Neural crest cell (in vitro differentiated cells): ENCODE measurements around the gene GPHN. TPM values are rescaled to one million over a fixed set of nuclear protein-coding genes. Genes with fewer than 3 reads are reported as not detected.

Experiments used
- DNase-seq: peaks from one replicate; pipeline ENCODE4 v3.0.0; 2021; ENCODE audit warnings: low read depth, mixed read lengths, low spot score
- H3K27ac Mint-ChIP-seq: one replicate; pipeline ENCODE4 v1.8.0; 2021; ENCODE audit warnings: mild to moderate bottlenecking, mixed read lengths; ENCODE audit not compliant: unreplicated experiment
- H3K27me3 Mint-ChIP-seq: 2 replicates; pipeline ENCODE4 v1.8.0; 2021; ENCODE audit warnings: low read depth, mild to moderate bottlenecking, mixed read lengths
- H3K36me3 Mint-ChIP-seq: 2 replicates; pipeline ENCODE4 v1.8.0; 2021; ENCODE audit warnings: low read depth, mild to moderate bottlenecking, mixed read lengths
- H3K4me1 Mint-ChIP-seq: 2 replicates; pipeline ENCODE4 v1.8.0; 2021; ENCODE audit warnings: mixed read lengths
- H3K4me3 Mint-ChIP-seq: one replicate; pipeline ENCODE4 v1.8.0; 2021; ENCODE audit warnings: mild to moderate bottlenecking, mixed read lengths
- H3K9me3 Mint-ChIP-seq: 2 replicates; pipeline ENCODE4 v1.8.0; 2021; ENCODE audit warnings: mixed read lengths
- total RNA-seq: library from RNA; stranded (reverse); gene quantifications from 2 replicates; pipeline ENCODE4 v1.2.1, GENCODE V29; 2021
- TF ChIP-seq, protein P1 (sequence below): fragments of 200-600 bp; sonication (generic); conservative IDR thresholded peaks from 2 replicates; pipeline ENCODE4 v1.5.0; 2021; ENCODE audit warnings: antibody characterized with exemption, mild to moderate bottlenecking

GPHN gene
- total RNA-seq, 1 donor from 2014 or later, result 43.5 TPM

DNA sequence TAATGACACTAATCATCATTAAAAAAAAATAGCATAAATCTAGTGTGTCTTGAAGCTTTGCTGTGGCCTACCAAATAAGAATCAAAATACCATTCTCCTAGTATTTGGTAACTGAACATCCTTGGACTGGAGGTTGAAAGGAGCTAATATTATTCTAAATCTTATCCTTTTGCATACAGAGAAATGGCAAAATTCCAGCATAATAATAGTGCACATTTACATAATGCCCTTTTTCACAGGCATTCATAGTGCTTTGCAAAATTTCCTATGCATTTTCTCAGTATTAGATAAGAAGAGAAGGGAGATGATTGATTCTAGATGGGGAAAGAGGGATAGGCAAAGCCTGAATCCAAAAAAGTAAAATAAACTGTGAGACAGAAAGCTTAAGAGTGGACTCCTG lies 35.7 kb upstream of the GPHN start:
- H3K9me3 Mint-ChIP-seq, result peaks cover 21% of the 10 kb centered on the region
- no peaks in the 10 kb centered on the region for H3K27me3 Mint-ChIP-seq
- no peaks in the 10 kb centered on the region for H3K4me1 Mint-ChIP-seq
- TF ChIP-seq, protein P1, sequence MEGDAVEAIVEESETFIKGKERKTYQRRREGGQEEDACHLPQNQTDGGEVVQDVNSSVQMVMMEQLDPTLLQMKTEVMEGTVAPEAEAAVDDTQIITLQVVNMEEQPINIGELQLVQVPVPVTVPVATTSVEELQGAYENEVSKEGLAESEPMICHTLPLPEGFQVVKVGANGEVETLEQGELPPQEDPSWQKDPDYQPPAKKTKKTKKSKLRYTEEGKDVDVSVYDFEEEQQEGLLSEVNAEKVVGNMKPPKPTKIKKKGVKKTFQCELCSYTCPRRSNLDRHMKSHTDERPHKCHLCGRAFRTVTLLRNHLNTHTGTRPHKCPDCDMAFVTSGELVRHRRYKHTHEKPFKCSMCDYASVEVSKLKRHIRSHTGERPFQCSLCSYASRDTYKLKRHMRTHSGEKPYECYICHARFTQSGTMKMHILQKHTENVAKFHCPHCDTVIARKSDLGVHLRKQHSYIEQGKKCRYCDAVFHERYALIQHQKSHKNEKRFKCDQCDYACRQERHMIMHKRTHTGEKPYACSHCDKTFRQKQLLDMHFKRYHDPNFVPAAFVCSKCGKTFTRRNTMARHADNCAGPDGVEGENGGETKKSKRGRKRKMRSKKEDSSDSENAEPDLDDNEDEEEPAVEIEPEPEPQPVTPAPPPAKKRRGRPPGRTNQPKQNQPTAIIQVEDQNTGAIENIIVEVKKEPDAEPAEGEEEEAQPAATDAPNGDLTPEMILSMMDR, result no peak
- H3K36me3 Mint-ChIP-seq, result peaks cover 20% of the 10 kb centered on the region
- H3K4me3 Mint-ChIP-seq, result no peak overlapping the region
- no peak for DNase-seq
- H3K27ac Mint-ChIP-seq, result no peak overlapping the region

DNA sequence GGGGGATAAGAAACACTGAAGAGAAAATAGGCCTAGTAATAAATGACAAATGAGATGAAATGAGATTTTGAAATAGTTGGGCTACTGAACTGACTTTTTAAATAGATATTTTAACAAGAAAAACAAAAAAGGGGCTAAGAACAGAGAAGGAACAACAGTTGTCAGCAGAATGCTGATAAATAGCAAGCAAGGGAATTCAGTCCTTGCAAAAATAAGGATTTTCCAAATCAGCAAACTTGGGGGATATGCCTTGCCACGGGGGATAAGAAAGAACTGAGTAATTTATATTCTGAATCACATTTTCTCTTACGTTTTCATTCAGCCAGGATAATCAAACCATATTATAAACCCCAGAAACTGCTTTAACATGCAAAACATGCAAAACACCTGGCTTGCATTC lies 34.7 kb upstream of the GPHN start:
- H3K9me3 Mint-ChIP-seq, result peaks cover 19% of the 10 kb centered on the region
- no peaks in the 10 kb centered on the region for H3K27me3 Mint-ChIP-seq
- no peak for DNase-seq
- no peaks in the 10 kb centered on the region for H3K4me1 Mint-ChIP-seq
- TF ChIP-seq, protein P1, result no peak
- no peak overlapping the region for H3K27ac Mint-ChIP-seq
- no peak overlapping the region for H3K4me3 Mint-ChIP-seq
- peaks cover 20% of the 10 kb centered on the region for H3K36me3 Mint-ChIP-seq

DNA sequence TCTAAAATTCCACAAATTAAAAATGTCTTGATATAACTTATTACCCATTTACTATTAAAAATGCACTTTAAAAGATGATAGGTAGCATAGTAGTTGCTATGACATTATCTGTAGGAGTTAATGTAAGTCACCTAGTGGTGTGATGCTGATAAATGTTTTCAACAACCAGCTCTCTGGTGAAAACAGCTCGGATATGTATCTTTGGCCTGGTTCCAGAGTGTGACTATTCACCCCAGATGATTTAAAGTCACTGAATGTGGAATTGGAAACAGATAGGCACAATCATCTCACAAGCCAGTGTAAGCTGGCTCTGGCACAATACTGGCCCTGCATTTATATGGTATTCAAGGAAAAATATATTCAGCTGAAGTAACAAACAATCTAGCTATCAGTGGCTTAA lies 31.0 kb upstream of the GPHN start:
- TF ChIP-seq, protein P1, result no peak
- H3K4me3 Mint-ChIP-seq, result no peak overlapping the region
- peaks cover 10% of the 10 kb centered on the region for H3K36me3 Mint-ChIP-seq
- peaks cover 8% of the 10 kb centered on the region for H3K9me3 Mint-ChIP-seq
- H3K27me3 Mint-ChIP-seq, result no peaks in the 10 kb centered on the region
- DNase-seq, result no peak
- no peak overlapping the region for H3K27ac Mint-ChIP-seq
- no peaks in the 10 kb centered on the region for H3K4me1 Mint-ChIP-seq

DNA sequence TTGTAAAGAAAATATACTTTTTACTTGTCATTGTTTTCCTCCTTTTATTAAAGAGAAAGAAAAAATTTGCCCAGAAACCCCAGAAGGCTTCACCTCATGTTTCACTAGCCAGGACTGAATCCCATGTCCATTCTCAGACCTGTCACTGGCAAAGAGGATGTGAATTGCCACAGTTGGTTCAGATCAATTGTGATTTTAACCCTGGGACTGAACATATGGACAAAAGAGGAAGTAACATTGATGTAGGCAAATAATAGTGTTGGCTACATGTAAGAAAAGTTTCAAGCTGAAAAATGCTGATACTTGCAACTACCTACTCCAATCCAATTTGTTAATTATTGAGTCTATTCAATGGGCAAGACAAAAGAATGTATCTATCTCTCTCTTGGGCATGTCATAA lies 30.4 kb upstream of the GPHN start:
- peaks cover 7% of the 10 kb centered on the region for H3K9me3 Mint-ChIP-seq
- no peak overlapping the region for H3K4me3 Mint-ChIP-seq
- peaks cover 9% of the 10 kb centered on the region for H3K36me3 Mint-ChIP-seq
- TF ChIP-seq, protein P1, result no peak
- H3K27me3 Mint-ChIP-seq, result no peaks in the 10 kb centered on the region
- no peak for DNase-seq
- H3K4me1 Mint-ChIP-seq, result no peaks in the 10 kb centered on the region
- H3K27ac Mint-ChIP-seq, result no peak overlapping the region

DNA sequence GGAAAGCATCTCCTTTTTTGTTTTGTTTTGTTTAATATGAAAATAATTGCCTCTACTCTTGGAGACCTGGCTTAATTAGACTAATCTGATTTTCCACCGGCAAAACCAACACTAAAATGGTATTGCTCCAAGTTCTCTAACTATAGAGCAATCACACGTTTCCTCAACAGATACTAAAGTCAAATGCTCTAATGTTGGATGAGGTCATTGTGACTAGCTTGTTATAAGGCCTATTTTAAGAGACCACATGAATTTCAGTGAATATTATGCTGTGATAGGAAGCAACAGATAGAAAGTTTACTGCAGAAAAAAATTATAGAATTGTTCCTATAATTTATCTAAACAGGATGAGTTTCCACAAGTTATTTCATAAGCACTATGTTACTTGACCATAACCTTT lies 25.1 kb upstream of the GPHN start:
- TF ChIP-seq, protein P1, result no peak
- H3K36me3 Mint-ChIP-seq, result no peaks in the 10 kb centered on the region
- no peaks in the 10 kb centered on the region for H3K9me3 Mint-ChIP-seq
- no peak for DNase-seq
- H3K4me3 Mint-ChIP-seq, result no peak overlapping the region
- H3K27ac Mint-ChIP-seq, result no peak overlapping the region
- no peaks in the 10 kb centered on the region for H3K27me3 Mint-ChIP-seq
- no peaks in the 10 kb centered on the region for H3K4me1 Mint-ChIP-seq

DNA sequence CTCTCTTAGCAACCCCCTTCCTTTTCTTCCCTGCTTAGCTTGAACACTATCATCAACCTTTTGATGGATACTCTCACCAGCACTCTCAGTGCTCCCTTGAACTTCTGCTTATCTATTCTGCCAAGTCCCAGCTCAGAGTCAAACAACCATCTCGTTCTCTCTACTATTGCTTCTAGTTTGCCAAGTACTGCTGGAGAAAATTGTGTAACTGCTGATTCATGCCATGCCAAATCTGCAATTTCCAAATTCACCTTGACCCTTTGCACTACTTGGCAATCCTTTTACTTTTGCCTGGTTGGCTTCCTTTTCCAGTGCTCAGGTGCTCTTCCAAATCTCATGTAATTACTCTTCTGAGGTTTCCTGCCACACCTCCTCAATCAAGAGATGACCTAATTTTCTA lies 24.6 kb upstream of the GPHN start:
- H3K36me3 Mint-ChIP-seq, result no peaks in the 10 kb centered on the region
- H3K4me1 Mint-ChIP-seq, result no peaks in the 10 kb centered on the region
- no peaks in the 10 kb centered on the region for H3K9me3 Mint-ChIP-seq
- TF ChIP-seq, protein P1, result no peak
- H3K4me3 Mint-ChIP-seq, result no peak overlapping the region
- DNase-seq, result no peak
- no peak overlapping the region for H3K27ac Mint-ChIP-seq
- no peaks in the 10 kb centered on the region for H3K27me3 Mint-ChIP-seq
